H1 (cell line): ENCODE results near the gene WFDC1. TPM values are rescaled to one million over a fixed set of nuclear protein-coding genes. Genes with fewer than 3 reads are reported as not detected.

Source experiments
- CTCF ChIA-PET: fragments of 300-600 bp; sonication (Branson Sonifier 250); formaldehyde crosslinking; loops from one replicate; lab custom pipeline; 2021; ENCODE audit not compliant: partially characterized antibody; lab: Charles Lee
- POLR2A ChIA-PET: fragments of 300-600 bp; sonication (Branson Sonifier 250); formaldehyde crosslinking; loops from one replicate; lab custom pipeline; 2021; ENCODE audit warnings: inconsistent platforms; ENCODE audit not compliant: partially characterized antibody; lab: Charles Lee
- DNase-seq, 2 experiments: peaks; one replicate each; pipeline versions ENCODE4 v3.0.0 to v3.0.0-alpha.2; 2010 to 2022; ENCODE audit warnings: low spot score in 2 of 2, low read depth in 1 of 2, mixed read lengths in 1 of 2
- FAIRE-seq: peaks from 2 replicates; lab custom pipeline; 2011; peaks lifted over from hg19 to GRCh38; lab: Jason Lieb, UNC
- H2AFZ ChIP-seq: 2 replicates; pipeline ENCODE4 v1.8.1; 2012; ENCODE audit warnings: low read length, inconsistent platforms
- H2AK5ac ChIP-seq: 2 replicates; pipeline ENCODE4 v1.6.1; 2013; ENCODE audit warnings: low read depth, low read length
- H2BK120ac ChIP-seq: replicated peaks from 2 replicates; pipeline ENCODE3; 2013; ENCODE audit warnings: low read depth, low read length, inconsistent platforms
- H2BK12ac ChIP-seq: 2 replicates; pipeline ENCODE4 v1.6.1; 2013; ENCODE audit warnings: low read depth, low read length
- H2BK15ac ChIP-seq: 2 replicates; pipeline ENCODE4 v1.6.1; 2013; ENCODE audit warnings: low read length
- H2BK20ac ChIP-seq: 2 replicates; pipeline ENCODE4 v1.6.1; 2013; ENCODE audit warnings: low read length
- H2BK5ac ChIP-seq: 2 replicates; pipeline ENCODE4 v1.6.1; 2013; ENCODE audit warnings: low read depth, low read length
- H3K14ac ChIP-seq: 2 replicates; pipeline ENCODE4 v1.6.1; 2013; ENCODE audit warnings: inconsistent platforms; ENCODE audit not compliant: insufficient read length
- H3K18ac ChIP-seq: 2 replicates; pipeline ENCODE4 v1.6.1; 2013; ENCODE audit warnings: low read length; ENCODE audit errors: extremely low read depth
- H3K23ac ChIP-seq: 2 replicates; pipeline ENCODE4 v1.6.1; 2013; ENCODE audit warnings: inconsistent platforms; ENCODE audit not compliant: insufficient read length
- H3K23me2 ChIP-seq: 2 replicates; pipeline ENCODE4 v1.6.1; 2013; ENCODE audit warnings: low read depth, low read length
- H3K27ac ChIP-seq: 2 replicates; pipeline ENCODE4 v1.6.1; 2011; ENCODE audit warnings: low read depth, low read length, inconsistent platforms
- H3K27me3 ChIP-seq, 4 experiments: replicated peaks in 1 of 4; 1 replicate in 1 of 4; 2 replicates in 3 of 4; pipeline versions ENCODE4 v1.6.1 to v1.8.1; 2011 to 2013; ENCODE audit warnings: low read length in 3 of 4, mild to moderate bottlenecking in 3 of 4, inconsistent platforms in 2 of 4, mixed read lengths in 2 of 4, moderate library complexity in 1 of 4; ENCODE audit not compliant: control insufficient read depth in 3 of 4, insufficient read depth in 3 of 4; ENCODE audit errors: extremely low read depth in 1 of 4
- H3K36me3 ChIP-seq, 4 experiments: 2 replicates each; pipeline versions ENCODE4 v1.6.1 to v1.8.1; 2011 to 2013; ENCODE audit warnings: mild to moderate bottlenecking in 4 of 4, low read length in 3 of 4, moderate library complexity in 2 of 4, control low read depth in 1 of 4, inconsistent platforms in 1 of 4; ENCODE audit not compliant: insufficient read depth in 4 of 4, control insufficient read depth in 2 of 4
- H3K4ac ChIP-seq: replicated peaks from 2 replicates; pipeline ENCODE3; 2013; ENCODE audit warnings: low read length, low read depth, mixed read lengths, inconsistent platforms; ENCODE audit not compliant: insufficient read length
- H3K4me1 ChIP-seq, 4 experiments: replicated peaks in 1 of 4; 1 replicate in 1 of 4; 2 replicates in 3 of 4; pipeline versions ENCODE4 v1.6.1 to v1.8.1; 2011 to 2013; ENCODE audit warnings: low read length in 3 of 4, inconsistent platforms in 2 of 4, mixed read lengths in 1 of 4; ENCODE audit not compliant: insufficient read depth in 4 of 4, control insufficient read depth in 3 of 4
- H3K4me2 ChIP-seq, 2 experiments: 2 replicates each; pipeline versions ENCODE4 v1.6.1 to v1.8.1; 2011 to 2013; ENCODE audit warnings: low read depth in 2 of 2, low read length in 2 of 2, control low read depth in 1 of 2, inconsistent platforms in 1 of 2, mild to moderate bottlenecking in 1 of 2; ENCODE audit not compliant: insufficient read depth in 1 of 2
- H3K4me3 ChIP-seq, 4 experiments: fragments of 200-600, 300-600 bp in 1 of 4; sonication (generic), shearing (Covaris generic), sonication (Bioruptor Twin) in 1 of 4; 2 replicates each; pipeline versions ENCODE4 v1.5.1 to v1.8.1; 2011 to 2016; ENCODE audit warnings: low read length in 4 of 4, low read depth in 3 of 4, control low read depth in 2 of 4, inconsistent platforms in 2 of 4, mild to moderate bottlenecking in 2 of 4, mixed read lengths in 1 of 4, moderate library complexity in 1 of 4; ENCODE audit not compliant: insufficient read depth in 2 of 4; ENCODE audit errors: extremely low read depth in 1 of 4
- H3K56ac ChIP-seq: replicated peaks from 2 replicates; pipeline ENCODE3; 2013; ENCODE audit warnings: low read depth, mild to moderate bottlenecking, mixed read lengths, low read length, inconsistent platforms; ENCODE audit not compliant: insufficient read length
- H3K79me1 ChIP-seq: 2 replicates; pipeline ENCODE4 v1.6.1; 2013; ENCODE audit warnings: low read depth, low read length, control low read depth
- H3K79me2 ChIP-seq, 2 experiments: 2 replicates each; pipeline versions ENCODE4 v1.6.1 to v1.8.1; 2012 to 2013; ENCODE audit warnings: low read length in 2 of 2, mild to moderate bottlenecking in 2 of 2, inconsistent platforms in 1 of 2; ENCODE audit not compliant: insufficient read depth in 2 of 2, control insufficient read depth in 1 of 2
- H3K9ac ChIP-seq, 4 experiments: replicated peaks in 1 of 4; 1 replicate in 1 of 4; 2 replicates in 3 of 4; pipeline versions ENCODE4 v1.6.1 to v1.8.1; 2011 to 2013; ENCODE audit warnings: low read depth in 3 of 4, low read length in 3 of 4, control low read depth in 2 of 4, mild to moderate bottlenecking in 2 of 4, moderate library complexity in 2 of 4, inconsistent platforms in 1 of 4; ENCODE audit errors: extremely low read depth in 1 of 4
- H3K9me3 ChIP-seq, 2 experiments: 2 replicates each; pipeline versions ENCODE4 v1.6.1 to v1.8.1; 2012 to 2013; ENCODE audit warnings: mild to moderate bottlenecking in 2 of 2, moderate library complexity in 2 of 2, control low read depth in 1 of 2, inconsistent platforms in 1 of 2, low read depth in 1 of 2, low read length in 1 of 2, mixed read lengths in 1 of 2; ENCODE audit not compliant: insufficient read depth in 2 of 2
- H4K20me1 ChIP-seq, 2 experiments: replicated peaks in 1 of 2; 2 replicates each; pipeline versions ENCODE3 to v1.8.1; 2011 to 2013; ENCODE audit warnings: inconsistent platforms in 2 of 2, low read length in 2 of 2, mild to moderate bottlenecking in 1 of 2; ENCODE audit not compliant: insufficient read depth in 2 of 2, control insufficient read depth in 1 of 2
- H4K5ac ChIP-seq: 2 replicates; pipeline ENCODE4 v1.6.1; 2013; ENCODE audit warnings: low read length, low read depth, mixed read lengths, inconsistent platforms; ENCODE audit not compliant: insufficient read length
- H4K8ac ChIP-seq: 2 replicates; pipeline ENCODE4 v1.8.0; 2013; ENCODE audit warnings: mild to moderate bottlenecking, moderate library complexity, low read length, inconsistent platforms; ENCODE audit not compliant: insufficient read depth; ENCODE audit errors: extremely low read depth
- H4K91ac ChIP-seq: replicated peaks from 2 replicates; pipeline ENCODE3; 2013; ENCODE audit warnings: low read length, mixed read lengths, inconsistent platforms; ENCODE audit not compliant: insufficient read length
- E2F6 ChIP-seq: IDR thresholded peaks from 2 replicates; pipeline ENCODE4 v1.6.1; 2012; ENCODE audit warnings: inconsistent platforms
- HDAC6 ChIP-seq: IDR thresholded peaks from one replicate; pipeline ENCODE4 v1.7.1; 2012; ENCODE audit warnings: low read depth, mild to moderate bottlenecking, inconsistent platforms, low read length, moderate library complexity
- JUND ChIP-seq: IDR thresholded peaks from 2 replicates; pipeline ENCODE4 v1.6.1; 2011; ENCODE audit warnings: mild to moderate bottlenecking, improper control_type of control experiment, low read length
- POLR2A ChIP-seq, 2 experiments: IDR thresholded peaks; 1 replicate in 1 of 2; 2 replicates in 1 of 2; pipeline ENCODE4 v1.6.1; 2011; ENCODE audit warnings: low read depth in 2 of 2, low read length in 2 of 2, mild to moderate bottlenecking in 2 of 2; ENCODE audit errors: control extremely low read depth in 1 of 2
- POLR2AphosphoS5 ChIP-seq: IDR thresholded peaks from 2 replicates; pipeline ENCODE4 v1.6.1; 2011; ENCODE audit warnings: low read depth, low read length
- POU5F1 ChIP-seq: IDR thresholded peaks from 2 replicates; pipeline ENCODE4 v1.6.1; 2011; ENCODE audit warnings: low read depth, mild to moderate bottlenecking, low read length, moderate library complexity
- WGBS, 2 experiments: shearing (Covaris generic) in 1 of 2; methylation state at CpG; one replicate each; pipeline versions ENCODE4 v1.1.6 to v1.1.7; 2013 to 2015; ENCODE audit warnings: low lambda C conversion rate in 2 of 2, mixed read lengths in 2 of 2, inconsistent platforms in 1 of 2, low coverage in 1 of 2, missing lambda C conversion rate in 1 of 2; ENCODE audit not compliant: insufficient replicate concordance in 2 of 2, insufficient coverage in 1 of 2, insufficient read length in 1 of 2; ENCODE audit errors: extremely low coverage in 1 of 2, missing lambda C conversion rate in 1 of 2; 5-methylcytosine and 5-hydroxymethylcytosine counted together
- polyA plus RNA-seq, 7 experiments: library from polyadenylated mRNA; depleted of rRNA in 3 of 7; stranded (reverse) in 5 of 7; unstranded in 2 of 7; fragments of >200 nt in 5 of 7; fragments of 200-250 nt in 2 of 7; gene quantifications; 1 replicate in 5 of 7; 2 replicates in 1 of 7; 4 replicates in 1 of 7; pipeline versions ENCODE4 v1.2.1 to v1.2.3, GENCODE V29; 2011 to 2013; ENCODE audit warnings: missing spikeins in 2 of 7, mixed read lengths in 2 of 7
- total RNA-seq: library from RNA; stranded (reverse); fragmentation: NEBNext Ultra II Directional; extraction: Animal tissue kit (Norgen Biotek cat#: 25700); gene quantifications from 2 replicates; pipeline ENCODE4 v1.2.1, GENCODE V29; 2021

Gene WFDC1
- total and polyA plus RNA-seq, 2 of the 8 experiments (the other 6 are each of a cell fraction or from before 2014, with no cell fraction given): 0.70 to 1.1 TPM

- no peak overlapping the region for H2BK15ac ChIP-seq
- H3K4me2 ChIP-seq: no peak overlapping the region
- H4K8ac ChIP-seq: no peak overlapping the region; the same call in 1 of the 2 replicates
- no peak overlapping the region for H4K91ac ChIP-seq
- no peak overlapping the region for H3K56ac ChIP-seq
- no peak overlapping the region for H2BK20ac ChIP-seq
- H3K9me3 ChIP-seq: no peaks in the 10 kb centered on the region
- TF ChIP-seq POU5F1 (no peak), POLR2A (IDR thresholded peaks at IDR 0.05; ENCODE audit: control extremely low read depth in 1 of 2, low read depth in 2 of 2, low read length in 2 of 2) (no peak), JUND (no peak), HDAC6 (no peak), E2F6 (no peak), POLR2AphosphoS5 (no peak)
- H3K18ac ChIP-seq: no peak overlapping the region
- no peak overlapping the region for H3K4ac ChIP-seq
- H3K4me3 ChIP-seq: no peak overlapping the region
- no peak overlapping the region for H2BK120ac ChIP-seq
- H4K20me1 ChIP-seq: no peaks in the 10 kb centered on the region
- DNase-seq: no peak
- ChIA-PET POLR2A (no interaction called here), CTCF (interaction anchor here (1.5 kb wide), 1 partner anchor 10 kb away, joined by 3 read pairs; no protein-coding TSS in a partner anchor)
- peaks cover 5% of the 10 kb centered on the region; the same call in 1 of the 2 replicates for H3K23me2 ChIP-seq
- H2BK5ac ChIP-seq: no peak overlapping the region
- H2AK5ac ChIP-seq: no peak overlapping the region
- no peak for FAIRE-seq
- H2AFZ ChIP-seq: no peak overlapping the region
- 81% methylated on average over 11 of the region's 11 CpGs; no CpG with 5 or more reads in 1 of the 2 experiments for whole genome bisulfite sequencing, 2 experiments
- no peak overlapping the region for H2BK12ac ChIP-seq
- no peaks in the 10 kb centered on the region for H3K36me3 ChIP-seq
- H3K9ac ChIP-seq: no peak overlapping the region
- H3K4me1 ChIP-seq: no peaks in the 10 kb centered on the region; a peak in 2 of 7 replicates
- H3K14ac ChIP-seq: no peak overlapping the region
- no peak overlapping the region for H3K23ac ChIP-seq
- H3K27ac ChIP-seq: no peak overlapping the region
- no peaks in the 10 kb centered on the region for H3K27me3 ChIP-seq
- no peak overlapping the region for H4K5ac ChIP-seq
- H3K79me2 ChIP-seq: no peaks in the 10 kb centered on the region
- no peaks in the 10 kb centered on the region for H3K79me1 ChIP-seq
Observed at GRCh38 chr16:84356591-84357116, 62.0 kb downstream of the WFDC1 start.
